Measurements from ENCODE around the gene VAV2. TPM values are rescaled to one million over a fixed set of nuclear protein-coding genes. Genes with fewer than 3 reads are reported as not detected.

VAV2 gene
- polyA plus RNA-seq, 1 of the 3 experiments (the other 2 are of a cell fraction), result 14.9 TPM

DNA sequence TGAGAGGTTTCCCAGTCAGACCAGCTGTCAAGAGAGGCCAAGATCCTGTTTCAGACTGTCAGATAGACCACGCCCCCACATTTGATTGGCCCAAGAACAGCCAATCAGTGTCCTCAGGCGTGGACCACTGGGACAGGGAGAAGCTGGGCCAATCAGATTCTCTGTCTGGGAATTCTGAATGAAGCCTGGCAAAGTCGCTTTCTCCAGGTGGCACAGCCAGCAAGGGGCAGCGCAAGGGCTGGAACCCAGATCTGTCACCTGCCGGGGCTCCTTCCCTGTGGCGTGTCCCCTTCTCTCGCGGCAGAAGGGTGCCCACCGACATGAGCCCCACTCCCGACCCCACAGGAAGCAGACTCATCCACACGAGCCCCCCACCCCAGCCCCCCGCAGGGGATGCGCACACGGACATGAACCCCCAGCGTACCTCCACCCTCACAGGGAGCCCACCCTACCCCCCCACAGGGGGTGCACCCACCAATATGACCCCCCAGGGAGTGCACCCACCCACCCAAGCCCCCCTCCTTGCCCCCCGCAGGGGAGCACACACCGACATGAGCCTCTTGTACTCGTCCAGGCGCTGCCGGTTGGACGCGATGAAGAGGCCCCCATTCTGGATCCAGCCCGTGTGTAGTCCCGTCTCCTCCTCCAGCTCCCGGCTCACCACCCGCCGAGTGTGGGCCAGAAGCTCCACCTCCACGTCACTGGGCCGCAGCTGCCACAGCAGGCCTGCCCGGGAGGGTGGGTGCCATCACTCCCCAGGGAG lies 260.1 kb downstream of the VAV2 start:
- ChIA-PET CTCF (interaction anchor here (0.7 to 8.7 kb wide), 4 partner anchors 10 to 263 kb away, joined by 3 to 52 read pairs (median 5); no protein-coding TSS in a partner anchor), POLR2A (no interaction called here)
- no peaks in the 10 kb centered on the region for H3K27me3 ChIP-seq (ENCODE audit: insufficient read depth)
- no peaks in the 10 kb centered on the region for H3K79me2 ChIP-seq (ENCODE audit: insufficient read depth)
- H4K20me1 ChIP-seq (ENCODE audit: insufficient read depth), result no peaks in the 10 kb centered on the region
- no peak overlapping the region for H3K4me3 ChIP-seq (ENCODE audit: low read depth in 2 of 2, low read length in 1 of 2)
- H3K27ac ChIP-seq (ENCODE audit: low read depth in 2 of 2, low read length in 1 of 2), result no peak overlapping the region
- H3K9ac ChIP-seq, result no peak overlapping the region
- no peaks in the 10 kb centered on the region for H3K9me3 ChIP-seq
- peaks cover 0 to 6% of the 10 kb centered on the region in 2 experiments; a peak in 1 of 4 replicates for H3K4me1 ChIP-seq (ENCODE audit: control insufficient read depth in 1 of 2, insufficient read depth in 2 of 2, low read depth in 1 of 2, low read length in 1 of 2)
- H3K9me2 ChIP-seq, result no peaks in the 10 kb centered on the region
- H3F3A ChIP-seq (replicated peaks; ENCODE audit: insufficient read depth), result no peaks in the 10 kb centered on the region
- DNase-seq, result peak; percentile 81
- H2AFZ ChIP-seq (ENCODE audit: low read depth), result no peak overlapping the region
- 78% methylated on average over 12 of the region's 30 CpGs for WGBS (ENCODE audit: low lambda C conversion rate)
- no peaks in the 10 kb centered on the region for H3K36me3 ChIP-seq (replicated peaks in 1 of 2; ENCODE audit: control insufficient read depth in 1 of 2, insufficient read depth in 2 of 2, low read length in 1 of 2)
- no peak overlapping the region for H3K4me2 ChIP-seq
- TF ChIP-seq GATA2 (CRISPR knock-in tag; IDR thresholded peaks at IDR 0.05) (no peak), EP300 (IDR thresholded peaks at IDR 0.05; ENCODE audit: borderline replicate concordance in 1 of 2, low read depth in 1 of 2, low read length in 1 of 2) (no peak), MXI1 (IDR thresholded peaks at IDR 0.05; ENCODE audit: low read depth, low read length) (peak; percentile 43; the same call in 1 of the 2 replicates), RFX5 (IDR thresholded peaks at IDR 0.05; ENCODE audit: low read length) (no peak), FOSL2 (IDR thresholded peaks at IDR 0.05; ENCODE audit: borderline replicate concordance, low read depth) (no peak), RXRA (IDR thresholded peaks at IDR 0.05; ENCODE audit: borderline replicate concordance, low read depth) (no peak)
- TF ChIP-seq, protein P1, sequence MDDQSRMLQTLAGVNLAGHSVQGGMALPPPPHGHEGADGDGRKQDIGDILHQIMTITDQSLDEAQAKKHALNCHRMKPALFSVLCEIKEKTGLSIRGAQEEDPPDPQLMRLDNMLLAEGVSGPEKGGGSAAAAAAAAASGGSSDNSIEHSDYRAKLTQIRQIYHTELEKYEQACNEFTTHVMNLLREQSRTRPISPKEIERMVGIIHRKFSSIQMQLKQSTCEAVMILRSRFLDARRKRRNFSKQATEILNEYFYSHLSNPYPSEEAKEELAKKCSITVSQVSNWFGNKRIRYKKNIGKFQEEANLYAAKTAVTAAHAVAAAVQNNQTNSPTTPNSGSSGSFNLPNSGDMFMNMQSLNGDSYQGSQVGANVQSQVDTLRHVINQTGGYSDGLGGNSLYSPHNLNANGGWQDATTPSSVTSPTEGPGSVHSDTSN (IDR thresholded peaks at IDR 0.05), result peak; percentile 41; the same call in 1 of the 2 replicates

DNA sequence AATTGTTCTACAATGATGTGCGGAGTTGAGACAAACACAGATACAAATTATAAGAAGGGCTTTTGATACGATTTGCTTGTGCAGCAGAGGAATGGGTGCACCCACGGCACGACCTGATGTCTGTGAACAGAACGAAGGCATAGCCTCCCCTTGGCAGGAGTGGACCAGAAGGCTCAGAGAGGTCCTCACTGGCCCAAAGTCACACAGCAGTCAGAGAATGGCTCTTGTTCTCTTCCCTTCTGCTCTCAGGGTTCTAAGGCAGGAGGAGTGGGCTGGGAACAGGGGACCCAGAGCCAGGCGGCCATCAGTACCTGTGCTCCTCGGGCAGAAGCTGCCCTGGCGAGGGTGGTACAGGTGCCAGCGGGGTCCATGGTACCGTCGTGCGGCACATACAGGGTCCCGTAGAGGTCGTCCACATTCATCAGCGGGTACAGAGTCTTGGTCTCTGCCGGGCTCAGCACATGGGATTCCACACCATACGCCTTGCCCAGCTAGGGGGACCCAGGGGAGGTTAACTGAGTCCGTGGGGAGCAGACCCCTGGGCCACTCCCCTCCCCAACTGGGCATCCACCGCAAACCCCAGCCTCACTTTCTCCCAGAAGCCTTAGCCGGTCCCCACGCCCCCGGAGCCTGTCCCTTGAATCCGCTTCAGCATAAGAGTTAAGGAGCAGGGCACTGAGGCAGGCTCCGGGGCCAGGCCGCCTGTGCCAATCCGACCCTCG lies 261.0 kb downstream of the VAV2 start:
- H3K4me1 ChIP-seq (ENCODE audit: control insufficient read depth in 1 of 2, insufficient read depth in 2 of 2, low read depth in 1 of 2, low read length in 1 of 2), result peaks cover 0 to 5% of the 10 kb centered on the region in 2 experiments; a peak in 1 of 4 replicates
- ChIA-PET CTCF (interaction anchor here (1.1 to 8.7 kb wide), 3 partner anchors 11 to 263 kb away, joined by 3 to 52 read pairs (median 4); no protein-coding TSS in a partner anchor), POLR2A (no interaction called here)
- WGBS (ENCODE audit: low lambda C conversion rate), result 79% methylated on average over 15 of the region's 27 CpGs
- no peak overlapping the region for H3K4me2 ChIP-seq
- no peaks in the 10 kb centered on the region for H3K27me3 ChIP-seq (ENCODE audit: insufficient read depth)
- no peaks in the 10 kb centered on the region for H3K36me3 ChIP-seq (replicated peaks in 1 of 2; ENCODE audit: control insufficient read depth in 1 of 2, insufficient read depth in 2 of 2, low read length in 1 of 2)
- no peak overlapping the region for H3K4me3 ChIP-seq (ENCODE audit: low read depth in 2 of 2, low read length in 1 of 2)
- H3K79me2 ChIP-seq (ENCODE audit: insufficient read depth), result no peaks in the 10 kb centered on the region
- DNase-seq, result no peak
- no peaks in the 10 kb centered on the region for H3K9me2 ChIP-seq
- TF ChIP-seq, protein P2, sequence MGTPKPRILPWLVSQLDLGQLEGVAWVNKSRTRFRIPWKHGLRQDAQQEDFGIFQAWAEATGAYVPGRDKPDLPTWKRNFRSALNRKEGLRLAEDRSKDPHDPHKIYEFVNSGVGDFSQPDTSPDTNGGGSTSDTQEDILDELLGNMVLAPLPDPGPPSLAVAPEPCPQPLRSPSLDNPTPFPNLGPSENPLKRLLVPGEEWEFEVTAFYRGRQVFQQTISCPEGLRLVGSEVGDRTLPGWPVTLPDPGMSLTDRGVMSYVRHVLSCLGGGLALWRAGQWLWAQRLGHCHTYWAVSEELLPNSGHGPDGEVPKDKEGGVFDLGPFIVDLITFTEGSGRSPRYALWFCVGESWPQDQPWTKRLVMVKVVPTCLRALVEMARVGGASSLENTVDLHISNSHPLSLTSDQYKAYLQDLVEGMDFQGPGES (IDR thresholded peaks at IDR 0.05; ENCODE audit: low read depth, low read length), result no peak
- TF ChIP-seq NFIC (IDR thresholded peaks at IDR 0.05; ENCODE audit: borderline replicate concordance), result no peak
- H3F3A ChIP-seq (replicated peaks; ENCODE audit: insufficient read depth), result no peaks in the 10 kb centered on the region
- H2AFZ ChIP-seq (ENCODE audit: low read depth), result no peak overlapping the region
- H3K9ac ChIP-seq, result no peak overlapping the region
- H3K9me3 ChIP-seq, result no peaks in the 10 kb centered on the region
- H4K20me1 ChIP-seq (ENCODE audit: insufficient read depth), result no peaks in the 10 kb centered on the region
- no peak overlapping the region for H3K27ac ChIP-seq (ENCODE audit: low read depth in 2 of 2, low read length in 1 of 2)

Measured in SK-N-SH (cell line).